ENCODE data around the gene NTNG1. TPM values are rescaled to one million over a fixed set of nuclear protein-coding genes. Genes with fewer than 3 reads are reported as not detected.
A peak's percentile ranks its signal among the peaks of the same experiment; 100 is the strongest.

Gene NTNG1
- total RNA-seq, 1 donor from 2014 or later: 0.79 TPM

DNA sequence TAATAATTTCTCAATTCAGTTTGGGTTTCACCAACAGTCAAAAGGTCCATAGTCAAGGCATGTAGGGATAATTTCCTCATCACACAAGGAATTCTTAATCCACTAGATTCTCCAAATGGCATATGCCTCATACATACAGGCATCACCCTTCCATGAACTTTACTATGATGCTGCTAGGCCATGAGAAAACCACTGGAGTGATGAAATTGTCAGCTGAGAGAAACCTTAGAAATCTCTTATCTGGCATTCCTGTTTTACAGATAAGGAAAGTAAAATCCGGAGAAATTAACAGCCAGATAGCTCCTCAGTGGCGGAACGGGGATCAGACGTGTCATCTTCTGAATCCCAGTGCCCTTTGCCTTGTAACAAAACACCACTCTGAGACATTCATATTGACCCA is 274.4 kb downstream of the NTNG1 start:
- no peak for DNase-seq (ENCODE audit: low spot score)
- Histone ChIP-seq H3K4me2 (no peak overlapping the region), H3K79me2 (ENCODE audit: low read depth) (no peaks in the 10 kb centered on the region), H3K36me3 (no peaks in the 10 kb centered on the region), H3K9ac (no peak overlapping the region), H3K27ac (no peak overlapping the region), H3K9me3 (ENCODE audit: low read depth) (no peaks in the 10 kb centered on the region), H3K4me3 (no peak overlapping the region), H4K20me1 (ENCODE audit: low read depth) (no peaks in the 10 kb centered on the region), H3F3A (ENCODE audit: low read depth) (no peaks in the 10 kb centered on the region), H3K27me3 (no peaks in the 10 kb centered on the region), H3K4me1 (no peaks in the 10 kb centered on the region), H2AFZ (replicated peaks) (no peak overlapping the region)
- H3K4me3 Mint-ChIP-seq: no peak overlapping the region
- peaks cover 3% of the 10 kb centered on the region for H3K4me1 Mint-ChIP-seq
- no peaks in the 10 kb centered on the region for H3K36me3 Mint-ChIP-seq
- TF ChIP-seq CTCF (IDR thresholded peaks at IDR 0.05) (no peak), EZH2 (IDR thresholded peaks at IDR 0.05) (no peak), EZH2phosphoT487 (IDR thresholded peaks at IDR 0.05) (no peak)
- H3K27ac Mint-ChIP-seq: no peak overlapping the region
- H3K27me3 Mint-ChIP-seq (ENCODE audit: insufficient read depth, low read depth): no peaks in the 10 kb centered on the region
- no peaks in the 10 kb centered on the region for H3K9me3 Mint-ChIP-seq

DNA sequence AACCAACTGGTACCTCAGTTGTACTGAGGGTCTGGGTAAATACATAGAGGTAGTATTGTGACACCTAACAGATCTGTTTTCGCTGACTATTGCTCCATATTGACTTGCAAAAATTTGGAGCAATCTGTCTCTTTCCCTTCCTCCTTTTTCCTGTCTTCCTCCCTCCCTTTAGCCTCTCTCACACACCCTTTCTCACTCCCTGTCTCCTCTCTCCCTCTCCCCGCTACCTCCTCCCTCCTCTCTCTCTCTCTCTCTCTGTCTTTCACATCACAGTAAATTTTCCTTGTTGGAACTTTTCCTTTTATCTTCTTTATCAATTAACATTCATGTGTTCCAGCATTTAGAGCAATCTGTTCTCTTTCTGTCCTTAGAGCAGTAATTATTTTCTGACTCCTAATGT is 278.2 kb downstream of the NTNG1 start:
- H3K27me3 ChIP-seq: no peaks in the 10 kb centered on the region
- H3K27ac Mint-ChIP-seq: no peak overlapping the region
- H3K9me3 Mint-ChIP-seq: no peaks in the 10 kb centered on the region
- H3F3A ChIP-seq (ENCODE audit: low read depth): no peaks in the 10 kb centered on the region
- no peak overlapping the region for H3K27ac ChIP-seq
- no peaks in the 10 kb centered on the region for H3K27me3 Mint-ChIP-seq (ENCODE audit: insufficient read depth, low read depth)
- TF ChIP-seq EZH2phosphoT487 (IDR thresholded peaks at IDR 0.05) (no peak), CTCF (IDR thresholded peaks at IDR 0.05) (no peak), EZH2 (IDR thresholded peaks at IDR 0.05) (no peak)
- peak overlapping the region; percentile 52 for H2AFZ ChIP-seq (replicated peaks)
- H3K36me3 Mint-ChIP-seq: no peaks in the 10 kb centered on the region
- no peak for DNase-seq (ENCODE audit: low spot score)
- H3K9me3 ChIP-seq (ENCODE audit: low read depth): no peaks in the 10 kb centered on the region
- H3K79me2 ChIP-seq (ENCODE audit: low read depth): no peaks in the 10 kb centered on the region
- no peak overlapping the region for H3K4me3 ChIP-seq
- no peaks in the 10 kb centered on the region for H3K4me1 ChIP-seq
- no peak overlapping the region for H3K4me2 ChIP-seq
- H3K9ac ChIP-seq: no peak overlapping the region
- H3K36me3 ChIP-seq: no peaks in the 10 kb centered on the region
- no peaks in the 10 kb centered on the region for H4K20me1 ChIP-seq (ENCODE audit: low read depth)
- peaks cover 7% of the 10 kb centered on the region for H3K4me1 Mint-ChIP-seq
- H3K4me3 Mint-ChIP-seq: no peak overlapping the region

DNA sequence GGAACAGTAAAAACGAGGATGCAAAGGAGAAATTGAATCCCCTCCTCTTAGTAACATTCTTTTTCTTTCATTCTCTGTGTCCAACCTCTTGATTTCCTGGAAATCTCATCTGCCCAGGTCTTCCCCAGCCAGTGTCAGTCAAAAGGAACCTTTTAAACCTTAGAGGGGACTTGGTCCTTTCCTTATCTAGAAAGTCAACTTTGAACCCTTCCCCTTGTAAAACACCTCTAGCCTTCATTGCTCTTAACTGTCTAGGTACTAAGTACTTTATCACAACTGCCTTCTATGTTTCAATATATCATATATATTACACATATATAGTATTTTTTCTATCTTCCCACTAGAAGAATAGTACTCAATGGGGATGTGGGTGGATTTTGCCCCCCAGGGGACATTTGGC is 282.1 kb downstream of the NTNG1 start:
- Mint-ChIP-seq H3K4me1 (peaks cover 7% of the 10 kb centered on the region), H3K36me3 (no peaks in the 10 kb centered on the region), H3K27me3 (ENCODE audit: insufficient read depth, low read depth) (no peaks in the 10 kb centered on the region), H3K9me3 (peaks cover 7% of the 10 kb centered on the region), H3K4me3 (no peak overlapping the region), H3K27ac (no peak overlapping the region)
- Histone ChIP-seq H3K4me2 (no peak overlapping the region), H3K9me3 (ENCODE audit: low read depth) (no peaks in the 10 kb centered on the region), H3K4me1 (no peaks in the 10 kb centered on the region), H3K27ac (no peak overlapping the region), H3K27me3 (no peaks in the 10 kb centered on the region), H4K20me1 (ENCODE audit: low read depth) (no peaks in the 10 kb centered on the region), H3F3A (ENCODE audit: low read depth) (no peaks in the 10 kb centered on the region), H3K79me2 (ENCODE audit: low read depth) (no peaks in the 10 kb centered on the region), H3K36me3 (no peaks in the 10 kb centered on the region), H3K4me3 (no peak overlapping the region), H3K9ac (no peak overlapping the region), H2AFZ (replicated peaks) (no peak overlapping the region)
- TF ChIP-seq CTCF (IDR thresholded peaks at IDR 0.05) (no peak), EZH2phosphoT487 (IDR thresholded peaks at IDR 0.05) (no peak), EZH2 (IDR thresholded peaks at IDR 0.05) (no peak)
- no peak for DNase-seq (ENCODE audit: low spot score)

All from neural progenitor cell (in vitro differentiated cells).